Glomerular visceral epithelial cell (primary cell): ENCODE results near the gene CACNA2D3.
A peak's percentile ranks its signal among the peaks of the same experiment; 100 is the strongest.

Experiments
- DNase-seq: peaks from one replicate; pipeline ENCODE4 v3.0.0-alpha.2; 2016; ENCODE audit errors: extremely low spot score

Gene CACNA2D3

GRCh38 chr3:54745843-54746242, 623.5 kb downstream of the CACNA2D3 start:
- DNase-seq: no peak

- no peak for DNase-seq
These were observed 624.4 kb downstream of the CACNA2D3 start for GRCh38 chr3:54746722-54747121.

DNA sequence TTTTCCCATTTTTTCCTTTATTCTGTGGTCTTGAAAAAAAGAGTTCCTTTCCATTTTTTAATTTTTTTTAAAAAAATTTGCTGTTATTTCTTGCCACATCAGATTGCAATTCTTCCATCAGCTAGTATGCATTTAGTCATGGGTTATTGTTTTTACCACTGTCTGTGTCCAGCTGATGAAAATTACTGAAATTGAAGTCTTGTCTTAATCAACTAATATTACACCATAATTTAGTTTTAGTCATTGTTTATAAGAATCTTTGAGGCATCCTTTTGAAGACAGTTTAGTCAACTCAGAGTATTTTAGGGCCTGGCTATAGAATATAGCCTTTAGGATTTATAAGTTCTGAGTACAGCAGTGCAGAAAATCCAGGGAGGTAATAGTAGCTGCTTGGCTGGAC, 633.4 kb downstream of the CACNA2D3 start:
- no peak for DNase-seq

- DNase-seq: peak; percentile 94
These were observed 634.0 kb downstream of the CACNA2D3 start for GRCh38 chr3:54756330-54756731.

GRCh38 chr3:54758461-54758860, 636.1 kb downstream of the CACNA2D3 start:
- no peak for DNase-seq

- no peak for DNase-seq
These were observed 636.8 kb downstream of the CACNA2D3 start for GRCh38 chr3:54759166-54759565.

DNA sequence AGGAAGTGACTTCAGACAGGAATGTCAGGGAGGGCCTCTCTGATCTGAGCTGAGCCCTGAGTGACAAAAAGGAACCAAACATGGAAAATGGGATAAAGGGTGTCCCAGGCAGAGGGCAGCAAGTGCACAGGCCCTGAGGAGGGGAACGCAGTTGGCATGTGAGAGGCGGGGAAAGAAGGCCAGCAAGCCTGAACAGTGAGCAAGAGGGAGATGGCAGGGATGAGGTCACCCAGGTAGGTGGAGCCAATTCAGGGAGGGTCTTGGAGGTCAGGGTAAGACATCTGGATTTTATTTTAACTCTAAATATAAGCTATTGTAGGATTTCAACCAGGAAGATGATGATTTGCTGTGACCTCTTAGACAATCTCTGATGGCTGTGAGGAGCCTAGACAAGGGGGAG, 637.8 kb downstream of the CACNA2D3 start:
- DNase-seq: no peak

DNA sequence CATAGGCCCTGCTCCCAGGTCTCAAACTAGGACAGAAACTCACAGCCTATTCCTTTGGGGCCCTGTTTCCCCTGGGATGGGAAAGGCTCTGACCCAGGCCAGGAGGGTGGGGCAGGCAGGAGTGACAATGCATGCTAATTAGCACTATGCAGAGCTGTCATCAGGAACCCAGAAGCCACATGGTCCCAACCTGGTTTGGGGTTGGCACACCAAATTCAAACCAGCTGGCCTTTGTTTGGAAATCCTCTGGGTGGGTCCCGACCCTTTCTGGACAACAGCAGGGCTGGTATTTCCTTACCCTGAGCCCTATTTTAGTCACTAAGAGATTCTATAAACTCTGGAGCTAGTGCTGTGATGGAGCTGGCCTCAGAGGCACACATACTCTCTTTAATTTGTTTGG, 639.3 kb downstream of the CACNA2D3 start:
- DNase-seq: no peak

DNA sequence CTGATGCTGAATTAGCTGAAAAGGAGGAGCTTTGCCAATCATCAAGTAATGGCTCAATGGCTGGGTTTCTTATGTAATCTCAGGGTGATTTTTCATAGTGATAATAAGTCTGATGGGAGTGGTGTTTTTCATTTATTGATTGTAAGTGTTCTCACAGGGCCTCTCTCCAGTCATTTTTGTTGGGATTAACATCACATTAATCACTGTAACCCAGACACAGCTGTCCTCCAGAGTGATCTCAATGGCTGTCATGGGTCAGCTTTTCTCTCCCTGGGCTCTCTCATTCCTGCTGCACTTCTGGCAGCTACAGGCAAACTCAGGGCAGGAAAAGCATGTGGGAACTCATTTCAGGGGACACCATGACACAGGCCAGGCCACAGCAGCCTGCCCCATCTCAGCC, 642.6 kb downstream of the CACNA2D3 start:
- DNase-seq: no peak

- DNase-seq: no peak
These were observed 648.7 kb downstream of the CACNA2D3 start for GRCh38 chr3:54771050-54771449.

- DNase-seq: no peak
These were observed 649.7 kb downstream of the CACNA2D3 start for GRCh38 chr3:54772051-54772450.

DNA sequence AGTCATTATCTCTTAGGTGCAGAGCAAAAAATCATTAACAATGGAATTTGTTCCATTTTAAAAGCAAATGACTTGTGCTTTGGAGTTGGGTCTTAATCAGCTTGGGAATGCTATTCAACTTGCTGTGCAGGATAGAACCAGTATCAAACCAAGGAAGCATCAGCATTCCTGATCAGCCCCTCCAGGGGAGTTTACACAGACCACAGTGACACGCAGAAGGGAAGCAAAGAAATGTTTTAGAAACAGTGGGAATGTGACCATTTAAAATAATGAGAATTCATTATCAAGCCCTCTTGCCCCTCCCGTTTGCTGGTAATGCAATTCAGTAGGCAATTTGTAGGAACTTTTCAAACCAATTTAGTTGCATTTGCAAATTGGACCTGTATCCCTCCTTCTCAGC, 650.4 kb downstream of the CACNA2D3 start:
- no peak for DNase-seq

DNA sequence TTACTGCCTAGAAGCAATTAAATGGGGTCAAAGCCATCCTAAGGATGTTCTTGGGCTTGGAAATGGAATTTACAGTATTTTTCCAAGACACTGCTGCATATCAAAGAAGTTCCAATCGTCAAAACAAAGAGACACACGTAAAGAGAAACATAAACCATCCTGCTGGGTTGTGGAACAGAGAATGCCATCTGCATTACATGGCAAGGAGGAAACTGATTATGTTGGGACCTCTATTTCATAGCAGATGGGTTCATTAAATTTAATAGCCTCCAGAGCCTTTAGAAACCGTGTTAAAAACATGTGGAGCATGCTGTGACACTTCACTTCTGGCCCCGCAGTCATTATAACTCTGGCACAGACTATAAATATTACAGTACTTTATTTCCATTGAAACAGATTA, 650.9 kb downstream of the CACNA2D3 start:
- no peak for DNase-seq

DNA sequence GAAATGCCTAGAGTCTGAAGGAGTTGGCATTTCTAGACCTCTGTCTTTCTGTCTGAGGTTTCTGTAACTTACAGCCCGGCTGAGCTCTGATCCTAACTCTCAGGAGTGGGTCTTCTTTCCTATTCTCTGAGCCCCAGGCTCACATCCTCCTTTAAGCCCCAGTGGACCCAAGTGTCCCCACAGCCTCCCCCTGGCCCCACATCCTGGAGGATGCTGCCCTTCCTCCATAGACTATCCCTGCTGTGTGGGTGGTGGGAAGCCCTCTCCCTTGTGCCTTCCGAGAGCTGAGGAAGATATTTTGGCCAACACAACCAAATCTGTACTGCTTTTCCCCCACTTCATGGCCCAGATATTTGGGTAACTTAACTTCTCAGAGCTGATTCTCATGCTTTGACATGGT, 654.2 kb downstream of the CACNA2D3 start:
- DNase-seq: no peak

DNA sequence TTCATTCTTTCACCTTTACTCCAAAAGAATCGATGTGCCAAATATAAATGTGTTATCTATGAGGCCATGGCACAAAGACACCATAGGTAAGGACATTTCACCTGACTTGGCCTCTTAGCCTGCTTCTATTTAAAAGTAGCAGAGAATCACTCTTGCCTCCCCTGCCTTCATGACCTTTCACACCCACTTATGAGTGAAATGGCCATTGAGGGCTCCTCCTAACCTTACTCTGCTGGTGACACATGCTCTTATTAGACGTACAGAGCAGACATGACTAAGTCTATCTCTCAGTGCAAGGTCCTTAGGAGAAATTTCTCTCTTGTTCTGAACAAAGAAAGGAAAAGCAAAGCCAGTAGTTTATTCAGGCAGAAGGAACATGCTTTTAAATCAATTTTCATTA, 654.8 kb downstream of the CACNA2D3 start:
- no peak for DNase-seq

DNA sequence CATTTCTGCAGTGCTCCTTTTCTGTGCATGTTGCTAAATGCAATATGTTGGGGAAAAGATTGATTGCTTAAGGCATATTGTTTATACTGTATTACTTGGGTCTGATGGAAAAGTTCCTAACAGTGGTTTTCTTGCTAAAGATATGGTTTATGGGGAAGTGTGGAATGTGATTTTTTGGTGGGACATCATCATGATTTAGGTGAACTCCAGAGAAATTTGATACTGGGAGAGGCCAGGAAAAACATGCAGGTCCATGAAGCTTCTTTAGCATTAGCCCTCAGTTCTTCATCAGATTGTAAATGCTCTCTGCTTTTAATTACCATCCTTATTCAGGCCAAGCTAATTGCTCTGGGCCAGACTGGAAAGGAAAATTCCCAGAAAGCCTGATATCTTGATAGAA, 658.0 kb downstream of the CACNA2D3 start:
- DNase-seq: no peak

DNA sequence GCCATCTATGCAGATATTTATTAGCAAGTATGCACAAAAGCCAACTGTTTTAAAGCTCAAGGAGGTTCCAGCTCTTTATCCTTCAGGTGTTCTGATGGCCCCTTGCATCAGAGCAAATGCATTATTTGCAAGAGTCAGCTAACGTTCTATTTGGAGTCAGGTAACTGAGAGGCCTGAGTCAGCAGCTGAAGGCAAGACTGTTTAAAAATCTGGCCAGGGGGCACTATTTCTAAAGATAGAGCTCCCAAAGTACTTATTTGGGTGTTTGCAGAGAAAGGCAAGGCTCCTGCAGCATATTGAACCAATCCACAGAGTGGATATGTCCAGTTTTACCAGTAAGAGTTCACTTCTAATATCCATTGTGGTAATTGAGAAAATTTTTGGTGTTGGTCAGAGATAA, 659.4 kb downstream of the CACNA2D3 start:
- DNase-seq: no peak

DNA sequence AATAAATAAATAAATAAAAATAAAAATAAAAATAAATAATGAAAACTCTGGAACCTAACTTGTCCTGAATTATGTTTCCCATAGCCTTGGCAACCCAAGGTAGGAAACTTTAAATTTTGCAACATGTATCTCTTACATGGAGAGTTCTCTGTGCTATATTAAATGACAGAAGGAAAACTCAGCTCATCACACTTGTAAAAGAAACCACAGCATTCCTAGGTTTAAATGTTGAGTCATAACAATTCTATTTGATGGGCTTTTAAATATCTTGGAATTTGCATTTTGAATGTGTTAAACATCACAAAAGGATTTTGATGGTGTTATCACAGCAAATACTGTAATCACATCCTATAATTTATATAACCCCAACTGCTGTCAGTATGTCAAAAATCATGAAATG, 661.3 kb downstream of the CACNA2D3 start:
- DNase-seq: peak; percentile 41

DNA sequence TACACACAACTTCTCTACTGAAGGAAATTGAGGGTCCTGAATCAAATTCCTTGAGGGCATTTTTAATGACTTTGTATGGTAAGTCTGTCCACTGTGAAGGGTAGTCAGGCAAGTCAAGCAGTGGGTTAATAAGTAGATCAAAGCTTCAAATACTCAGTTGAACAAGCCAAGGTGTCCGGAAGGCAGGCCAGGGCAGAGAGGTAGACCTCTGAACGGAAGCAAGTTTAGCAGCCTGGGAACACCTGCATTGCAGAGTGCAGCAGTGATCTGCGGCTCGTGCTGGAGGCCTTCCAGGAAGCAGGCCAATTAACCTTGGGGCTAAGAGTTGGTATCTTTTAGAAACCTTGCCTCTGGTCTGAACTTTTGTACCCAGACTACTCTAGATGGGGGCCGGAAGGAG, 661.7 kb downstream of the CACNA2D3 start:
- peak; percentile 55 for DNase-seq

GRCh38 chr3:54785976-54786375, 663.6 kb downstream of the CACNA2D3 start:
- no peak for DNase-seq

- no peak for DNase-seq
These were observed 667.7 kb downstream of the CACNA2D3 start for GRCh38 chr3:54790051-54790450.

DNA sequence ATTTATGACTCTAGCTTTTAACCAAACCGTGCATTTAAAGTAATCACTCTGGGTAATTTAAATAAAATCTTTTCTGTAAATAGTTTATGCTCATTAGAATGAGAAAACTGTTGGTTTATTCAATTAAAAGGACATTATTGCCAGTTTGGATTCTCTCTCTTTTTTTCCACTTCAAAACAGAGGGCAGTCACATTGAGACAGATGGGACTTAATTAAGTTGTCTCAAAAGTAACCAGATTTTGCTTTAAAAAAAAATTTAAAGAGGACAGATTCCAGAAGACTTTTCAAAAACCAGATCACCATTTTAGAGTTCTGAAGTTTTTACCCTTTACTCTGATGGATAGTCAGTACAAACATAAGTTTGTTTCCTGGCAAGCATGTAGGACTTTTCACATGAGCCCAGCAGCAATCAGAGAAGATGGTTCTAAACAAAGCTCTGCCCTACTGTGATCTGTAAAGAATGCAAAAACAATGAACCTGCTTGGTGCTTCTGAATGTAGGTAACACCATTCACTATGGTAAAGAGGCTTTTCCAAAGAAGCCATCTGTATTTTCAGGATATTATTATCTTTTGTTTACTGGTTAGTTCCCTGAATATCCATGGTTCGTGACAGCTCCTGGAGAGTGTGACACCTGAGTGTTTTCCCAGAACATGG, 669.3 kb downstream of the CACNA2D3 start:
- DNase-seq: no peak

DNA sequence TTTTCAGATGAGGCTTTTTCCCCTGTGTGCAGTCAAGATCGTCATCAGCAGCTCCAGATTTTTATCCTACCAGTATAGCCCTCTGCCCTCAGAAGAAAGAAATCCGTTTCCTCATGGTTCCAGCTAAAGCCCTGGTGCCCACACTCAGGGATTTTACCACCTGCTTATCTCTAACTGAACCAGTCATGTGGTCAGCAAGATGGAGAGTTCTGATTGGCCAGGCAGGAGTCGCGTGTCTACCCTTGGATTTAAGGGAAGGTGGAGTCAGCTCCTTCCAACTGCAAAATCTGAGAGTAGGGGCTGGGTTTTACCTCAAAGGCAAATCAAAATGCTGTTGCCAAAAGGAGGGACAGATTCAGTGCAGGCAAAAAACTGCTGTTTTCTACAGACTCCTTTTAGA, 670.2 kb downstream of the CACNA2D3 start:
- DNase-seq: no peak

DNA sequence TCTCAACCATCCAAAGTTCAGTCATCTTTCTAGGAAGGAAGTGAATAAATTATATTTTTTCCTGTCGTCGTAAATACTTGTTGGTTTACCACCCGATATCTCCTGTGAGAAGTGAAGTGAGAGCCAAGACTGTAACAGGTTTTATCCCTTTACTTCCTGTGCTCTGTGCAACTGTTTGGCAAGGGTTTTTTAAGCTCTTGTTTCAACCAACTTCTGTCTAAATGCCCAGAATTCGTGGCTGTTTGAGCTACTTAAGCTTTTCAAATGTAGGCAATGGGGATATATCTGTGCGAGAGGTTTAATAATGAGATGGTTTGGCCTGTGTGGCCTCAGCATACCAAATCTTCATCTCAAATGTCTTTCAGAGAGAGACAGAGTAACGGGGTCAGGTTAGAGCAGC, 670.8 kb downstream of the CACNA2D3 start:
- DNase-seq: no peak
